Measurements from ENCODE around the gene NDUFS8.

DNA sequence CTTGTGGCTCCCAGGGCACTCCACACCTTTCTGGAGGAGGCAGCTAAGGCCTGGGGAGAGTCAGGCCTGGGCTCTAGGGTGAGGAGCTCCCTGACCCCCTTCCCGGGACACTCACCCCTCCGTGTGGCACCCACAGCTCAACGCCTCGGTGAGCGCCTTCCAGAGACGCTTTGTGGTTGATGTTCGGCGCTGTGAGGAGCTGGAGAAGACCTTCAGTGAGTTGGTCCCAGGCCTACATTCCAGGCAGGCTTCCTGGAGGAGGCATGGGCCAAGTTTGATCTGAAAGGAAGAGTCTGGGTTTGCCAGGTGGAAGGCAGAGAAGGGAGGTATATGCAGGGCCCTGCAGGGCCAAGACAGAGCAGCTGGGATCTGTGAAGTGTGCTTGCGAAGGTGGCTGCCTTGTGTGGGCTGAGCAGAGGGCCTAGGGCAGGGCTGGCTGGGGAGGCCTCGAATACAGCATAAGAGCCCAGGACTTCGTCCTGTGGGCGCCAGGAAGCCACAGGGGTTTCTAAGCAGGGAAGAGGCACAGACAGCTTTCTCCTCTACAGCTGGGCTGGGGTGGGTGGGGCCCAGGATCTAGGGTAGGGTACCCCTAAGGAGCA, 11.2 kb downstream of the NDUFS8 start:
- TF ChIP-seq, protein P1, sequence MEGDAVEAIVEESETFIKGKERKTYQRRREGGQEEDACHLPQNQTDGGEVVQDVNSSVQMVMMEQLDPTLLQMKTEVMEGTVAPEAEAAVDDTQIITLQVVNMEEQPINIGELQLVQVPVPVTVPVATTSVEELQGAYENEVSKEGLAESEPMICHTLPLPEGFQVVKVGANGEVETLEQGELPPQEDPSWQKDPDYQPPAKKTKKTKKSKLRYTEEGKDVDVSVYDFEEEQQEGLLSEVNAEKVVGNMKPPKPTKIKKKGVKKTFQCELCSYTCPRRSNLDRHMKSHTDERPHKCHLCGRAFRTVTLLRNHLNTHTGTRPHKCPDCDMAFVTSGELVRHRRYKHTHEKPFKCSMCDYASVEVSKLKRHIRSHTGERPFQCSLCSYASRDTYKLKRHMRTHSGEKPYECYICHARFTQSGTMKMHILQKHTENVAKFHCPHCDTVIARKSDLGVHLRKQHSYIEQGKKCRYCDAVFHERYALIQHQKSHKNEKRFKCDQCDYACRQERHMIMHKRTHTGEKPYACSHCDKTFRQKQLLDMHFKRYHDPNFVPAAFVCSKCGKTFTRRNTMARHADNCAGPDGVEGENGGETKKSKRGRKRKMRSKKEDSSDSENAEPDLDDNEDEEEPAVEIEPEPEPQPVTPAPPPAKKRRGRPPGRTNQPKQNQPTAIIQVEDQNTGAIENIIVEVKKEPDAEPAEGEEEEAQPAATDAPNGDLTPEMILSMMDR (IDR thresholded peaks at IDR 0.05; ENCODE audit: low read depth, low read length, missing input control) = no peak
- TF ChIP-seq, protein P2, sequence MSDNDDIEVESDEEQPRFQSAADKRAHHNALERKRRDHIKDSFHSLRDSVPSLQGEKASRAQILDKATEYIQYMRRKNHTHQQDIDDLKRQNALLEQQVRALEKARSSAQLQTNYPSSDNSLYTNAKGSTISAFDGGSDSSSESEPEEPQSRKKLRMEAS (IDR thresholded peaks at IDR 0.05) = no peak
- TF ChIP-seq, protein P3, sequence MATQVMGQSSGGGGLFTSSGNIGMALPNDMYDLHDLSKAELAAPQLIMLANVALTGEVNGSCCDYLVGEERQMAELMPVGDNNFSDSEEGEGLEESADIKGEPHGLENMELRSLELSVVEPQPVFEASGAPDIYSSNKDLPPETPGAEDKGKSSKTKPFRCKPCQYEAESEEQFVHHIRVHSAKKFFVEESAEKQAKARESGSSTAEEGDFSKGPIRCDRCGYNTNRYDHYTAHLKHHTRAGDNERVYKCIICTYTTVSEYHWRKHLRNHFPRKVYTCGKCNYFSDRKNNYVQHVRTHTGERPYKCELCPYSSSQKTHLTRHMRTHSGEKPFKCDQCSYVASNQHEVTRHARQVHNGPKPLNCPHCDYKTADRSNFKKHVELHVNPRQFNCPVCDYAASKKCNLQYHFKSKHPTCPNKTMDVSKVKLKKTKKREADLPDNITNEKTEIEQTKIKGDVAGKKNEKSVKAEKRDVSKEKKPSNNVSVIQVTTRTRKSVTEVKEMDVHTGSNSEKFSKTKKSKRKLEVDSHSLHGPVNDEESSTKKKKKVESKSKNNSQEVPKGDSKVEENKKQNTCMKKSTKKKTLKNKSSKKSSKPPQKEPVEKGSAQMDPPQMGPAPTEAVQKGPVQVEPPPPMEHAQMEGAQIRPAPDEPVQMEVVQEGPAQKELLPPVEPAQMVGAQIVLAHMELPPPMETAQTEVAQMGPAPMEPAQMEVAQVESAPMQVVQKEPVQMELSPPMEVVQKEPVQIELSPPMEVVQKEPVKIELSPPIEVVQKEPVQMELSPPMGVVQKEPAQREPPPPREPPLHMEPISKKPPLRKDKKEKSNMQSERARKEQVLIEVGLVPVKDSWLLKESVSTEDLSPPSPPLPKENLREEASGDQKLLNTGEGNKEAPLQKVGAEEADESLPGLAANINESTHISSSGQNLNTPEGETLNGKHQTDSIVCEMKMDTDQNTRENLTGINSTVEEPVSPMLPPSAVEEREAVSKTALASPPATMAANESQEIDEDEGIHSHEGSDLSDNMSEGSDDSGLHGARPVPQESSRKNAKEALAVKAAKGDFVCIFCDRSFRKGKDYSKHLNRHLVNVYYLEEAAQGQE (IDR thresholded peaks at IDR 0.05) = no peak
- TF ChIP-seq YY1 (IDR thresholded peaks at IDR 0.05) (no peak), TAF1 (conservative IDR thresholded peaks at IDR 0.05) (no peak), SP1 (IDR thresholded peaks at IDR 0.05) (no peak), FOXA1 (IDR thresholded peaks at IDR 0.05) (no peak), GABPA (IDR thresholded peaks at IDR 0.05 in 1 of 2, conservative IDR thresholded peaks at IDR 0.05 in 1 of 2) (no peak), JUND (IDR thresholded peaks at IDR 0.05) (no peak), EGR1 (IDR thresholded peaks at IDR 0.05; ENCODE audit: low read depth in 2 of 2) (no peak), FOXA2 (IDR thresholded peaks at IDR 0.05) (no peak)
- TF ChIP-seq, protein P4, sequence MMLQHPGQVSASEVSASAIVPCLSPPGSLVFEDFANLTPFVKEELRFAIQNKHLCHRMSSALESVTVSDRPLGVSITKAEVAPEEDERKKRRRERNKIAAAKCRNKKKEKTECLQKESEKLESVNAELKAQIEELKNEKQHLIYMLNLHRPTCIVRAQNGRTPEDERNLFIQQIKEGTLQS (IDR thresholded peaks at IDR 0.05) = no peak
- TF ChIP-seq, protein P5, sequence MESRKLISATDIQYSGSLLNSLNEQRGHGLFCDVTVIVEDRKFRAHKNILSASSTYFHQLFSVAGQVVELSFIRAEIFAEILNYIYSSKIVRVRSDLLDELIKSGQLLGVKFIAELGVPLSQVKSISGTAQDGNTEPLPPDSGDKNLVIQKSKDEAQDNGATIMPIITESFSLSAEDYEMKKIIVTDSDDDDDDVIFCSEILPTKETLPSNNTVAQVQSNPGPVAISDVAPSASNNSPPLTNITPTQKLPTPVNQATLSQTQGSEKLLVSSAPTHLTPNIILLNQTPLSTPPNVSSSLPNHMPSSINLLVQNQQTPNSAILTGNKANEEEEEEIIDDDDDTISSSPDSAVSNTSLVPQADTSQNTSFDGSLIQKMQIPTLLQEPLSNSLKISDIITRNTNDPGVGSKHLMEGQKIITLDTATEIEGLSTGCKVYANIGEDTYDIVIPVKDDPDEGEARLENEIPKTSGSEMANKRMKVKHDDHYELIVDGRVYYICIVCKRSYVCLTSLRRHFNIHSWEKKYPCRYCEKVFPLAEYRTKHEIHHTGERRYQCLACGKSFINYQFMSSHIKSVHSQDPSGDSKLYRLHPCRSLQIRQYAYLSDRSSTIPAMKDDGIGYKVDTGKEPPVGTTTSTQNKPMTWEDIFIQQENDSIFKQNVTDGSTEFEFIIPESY (IDR thresholded peaks at IDR 0.05) = no peak

All from liver (tissue), 3 donors.